ENCODE data around the gene RBSN. TPM values are rescaled to one million over a fixed set of nuclear protein-coding genes. Genes with fewer than 3 reads are reported as not detected.

The RBSN gene
- total RNA-seq, 1 donor = 29.6 TPM

DNA sequence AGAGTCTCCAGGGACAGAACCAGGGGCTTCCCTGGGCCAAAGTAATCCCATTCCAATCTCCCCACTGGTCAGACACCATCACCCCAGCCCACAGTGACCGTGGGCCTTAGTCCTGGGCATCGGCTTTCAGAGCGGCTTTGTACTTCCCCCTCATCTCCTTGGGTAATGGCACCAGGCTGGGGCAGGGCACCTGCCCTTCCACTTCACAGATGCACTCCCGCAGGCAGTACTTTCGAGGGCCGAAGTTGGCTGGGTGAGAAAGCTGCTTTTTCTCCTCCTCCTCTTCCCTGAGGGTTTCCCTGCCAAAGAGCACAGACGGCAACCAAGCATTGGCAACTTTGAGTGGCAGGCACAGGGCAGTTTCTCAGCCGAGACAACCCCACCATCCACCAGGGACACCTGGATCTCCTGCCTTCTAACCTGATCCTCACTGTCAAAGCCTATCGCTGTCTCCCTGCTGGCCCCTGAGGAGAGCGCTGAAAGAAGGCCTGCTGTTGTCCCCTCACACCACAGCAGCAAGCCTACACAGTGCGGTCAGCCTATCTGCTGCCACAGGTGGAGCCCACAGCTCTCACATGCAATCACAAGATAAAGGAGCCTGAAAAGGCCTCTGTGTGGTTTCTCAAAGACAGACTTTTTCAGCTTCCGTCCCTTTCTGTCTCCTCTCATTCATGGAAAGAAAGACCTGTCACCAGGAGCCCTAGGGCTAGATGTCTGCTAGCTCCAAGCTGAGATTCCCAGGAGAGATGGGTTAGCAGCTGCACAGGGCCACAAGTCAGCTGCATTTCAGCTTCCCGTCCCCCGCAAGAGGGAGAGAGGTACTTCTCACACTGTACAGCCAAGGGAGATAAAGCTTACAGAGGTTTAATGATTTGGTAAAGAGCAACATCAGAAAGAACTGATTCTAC lies 46.4 kb downstream of the RBSN start:
- TF ChIP-seq, protein P1, sequence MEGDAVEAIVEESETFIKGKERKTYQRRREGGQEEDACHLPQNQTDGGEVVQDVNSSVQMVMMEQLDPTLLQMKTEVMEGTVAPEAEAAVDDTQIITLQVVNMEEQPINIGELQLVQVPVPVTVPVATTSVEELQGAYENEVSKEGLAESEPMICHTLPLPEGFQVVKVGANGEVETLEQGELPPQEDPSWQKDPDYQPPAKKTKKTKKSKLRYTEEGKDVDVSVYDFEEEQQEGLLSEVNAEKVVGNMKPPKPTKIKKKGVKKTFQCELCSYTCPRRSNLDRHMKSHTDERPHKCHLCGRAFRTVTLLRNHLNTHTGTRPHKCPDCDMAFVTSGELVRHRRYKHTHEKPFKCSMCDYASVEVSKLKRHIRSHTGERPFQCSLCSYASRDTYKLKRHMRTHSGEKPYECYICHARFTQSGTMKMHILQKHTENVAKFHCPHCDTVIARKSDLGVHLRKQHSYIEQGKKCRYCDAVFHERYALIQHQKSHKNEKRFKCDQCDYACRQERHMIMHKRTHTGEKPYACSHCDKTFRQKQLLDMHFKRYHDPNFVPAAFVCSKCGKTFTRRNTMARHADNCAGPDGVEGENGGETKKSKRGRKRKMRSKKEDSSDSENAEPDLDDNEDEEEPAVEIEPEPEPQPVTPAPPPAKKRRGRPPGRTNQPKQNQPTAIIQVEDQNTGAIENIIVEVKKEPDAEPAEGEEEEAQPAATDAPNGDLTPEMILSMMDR (IDR thresholded peaks at IDR 0.05; ENCODE audit: insufficient read depth, low read length) = no peak
- DNase-seq (ENCODE audit: low read depth) = no peak
- H3K4me3 ChIP-seq (ENCODE audit: low read depth, low read length) = no peak overlapping the region

DNA sequence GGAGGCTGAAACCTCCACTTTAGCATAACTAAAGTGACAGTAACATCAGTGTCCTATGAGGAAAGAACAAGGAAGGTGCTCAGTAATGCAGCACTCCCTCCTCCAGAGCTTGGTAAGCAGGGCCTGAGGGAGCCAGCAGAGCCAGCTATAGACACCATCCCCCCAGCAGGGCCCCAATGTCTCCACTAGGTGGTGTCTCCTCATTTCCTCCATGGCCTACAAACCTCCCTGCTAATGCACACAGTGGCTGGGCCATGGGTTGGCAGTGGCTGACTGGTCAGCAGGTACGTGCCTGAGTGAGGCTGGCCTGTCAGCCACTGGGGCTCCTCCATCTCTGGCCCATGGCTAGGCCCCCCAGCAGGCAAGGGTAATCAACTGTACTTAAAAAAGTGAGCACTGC lies 47.4 kb downstream of the RBSN start:
- TF ChIP-seq, protein P1 (IDR thresholded peaks at IDR 0.05; ENCODE audit: insufficient read depth, low read length) = peak; percentile 63

DNA sequence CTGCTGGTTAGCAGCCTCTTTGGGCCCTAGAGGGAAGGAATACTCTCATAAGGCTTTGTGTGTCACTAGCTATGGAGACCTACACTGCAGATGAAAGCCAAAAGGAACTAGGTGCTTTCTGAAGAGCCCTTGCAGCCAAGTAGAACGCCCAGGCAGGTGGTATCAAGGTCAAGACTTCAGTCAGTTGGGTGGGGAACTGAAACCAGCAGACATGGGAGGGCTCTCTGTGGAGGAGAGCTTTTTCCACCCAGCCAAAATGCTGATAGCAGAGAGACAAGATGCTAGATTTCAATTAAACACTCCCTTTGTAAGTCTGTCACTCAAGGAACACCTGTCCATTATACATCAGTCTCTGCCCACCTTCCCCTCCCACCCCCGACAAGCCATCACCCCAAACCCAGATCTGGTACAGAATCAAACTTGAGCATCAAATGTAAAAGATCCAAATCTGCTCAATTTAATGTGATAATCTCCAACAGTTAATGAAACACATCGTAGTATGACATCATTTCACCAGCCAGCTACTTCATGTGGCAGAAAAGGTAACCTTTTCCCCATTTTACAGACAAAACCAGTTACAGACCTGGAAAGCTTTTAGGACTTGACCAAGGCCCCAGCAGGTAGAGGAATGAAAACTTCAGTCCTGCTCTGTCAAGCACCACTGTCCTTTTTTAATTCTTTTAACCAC lies 48.4 kb downstream of the RBSN start:
- H3K4me3 ChIP-seq (ENCODE audit: low read depth, low read length) = no peak overlapping the region
- TF ChIP-seq, protein P1 (IDR thresholded peaks at IDR 0.05; ENCODE audit: insufficient read depth, low read length) = no peak

More for the DNA sequence above, 47.4 kb downstream of the RBSN start:
- peak; percentile 13 for DNase-seq (ENCODE audit: low read depth)
- H3K4me3 ChIP-seq (ENCODE audit: low read depth, low read length) = no peak overlapping the region

DNA sequence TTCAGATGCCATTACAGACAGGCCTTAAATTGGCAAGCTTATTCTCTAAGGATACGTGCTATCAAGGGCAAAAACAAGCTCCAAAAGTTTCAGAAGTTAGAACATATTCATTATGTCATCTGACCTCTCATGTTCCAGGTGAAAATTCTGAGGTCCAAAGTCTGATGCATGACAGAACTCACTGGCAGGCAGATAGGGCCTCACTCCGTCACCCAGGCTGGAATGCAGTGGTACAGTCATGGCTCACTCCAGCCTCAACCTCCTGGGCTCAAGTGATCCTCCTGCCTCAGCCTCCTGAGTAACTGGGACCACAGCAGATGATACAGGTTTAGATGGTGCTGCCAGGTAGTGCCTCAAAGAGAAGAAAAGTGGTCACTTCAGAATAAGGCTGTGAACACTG lies 49.4 kb downstream of the RBSN start:
- no peak for DNase-seq (ENCODE audit: low read depth)
- H3K4me3 ChIP-seq (ENCODE audit: low read depth, low read length) = no peak overlapping the region
- TF ChIP-seq, protein P1 (IDR thresholded peaks at IDR 0.05; ENCODE audit: insufficient read depth, low read length) = no peak

More for the DNA sequence above, 48.4 kb downstream of the RBSN start:
- DNase-seq (ENCODE audit: low read depth) = no peak

DNA sequence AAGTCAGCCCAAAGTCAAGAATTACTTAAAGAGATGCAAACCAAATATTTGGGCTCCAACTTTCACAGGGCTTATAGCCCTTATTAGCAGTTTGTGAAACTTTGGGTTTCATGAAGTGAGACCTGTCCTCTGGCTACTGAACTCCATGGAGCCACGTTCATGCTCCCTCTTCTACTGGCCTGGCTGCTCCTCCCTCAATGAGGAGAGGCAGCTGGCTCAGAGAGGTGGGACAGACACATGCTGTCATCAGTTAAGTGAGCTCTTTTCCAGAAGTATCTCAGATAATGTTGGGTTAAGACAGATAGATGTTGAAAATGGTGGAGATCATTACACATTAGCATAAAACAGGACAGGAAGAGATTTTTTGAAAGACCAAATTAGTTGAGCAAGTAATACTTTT lies 53.3 kb downstream of the RBSN start:
- TF ChIP-seq, protein P1 (IDR thresholded peaks at IDR 0.05; ENCODE audit: insufficient read depth, low read length) = no peak
- no peak overlapping the region for H3K4me3 ChIP-seq (ENCODE audit: low read depth, low read length)
- no peak for DNase-seq (ENCODE audit: low read depth)

DNA sequence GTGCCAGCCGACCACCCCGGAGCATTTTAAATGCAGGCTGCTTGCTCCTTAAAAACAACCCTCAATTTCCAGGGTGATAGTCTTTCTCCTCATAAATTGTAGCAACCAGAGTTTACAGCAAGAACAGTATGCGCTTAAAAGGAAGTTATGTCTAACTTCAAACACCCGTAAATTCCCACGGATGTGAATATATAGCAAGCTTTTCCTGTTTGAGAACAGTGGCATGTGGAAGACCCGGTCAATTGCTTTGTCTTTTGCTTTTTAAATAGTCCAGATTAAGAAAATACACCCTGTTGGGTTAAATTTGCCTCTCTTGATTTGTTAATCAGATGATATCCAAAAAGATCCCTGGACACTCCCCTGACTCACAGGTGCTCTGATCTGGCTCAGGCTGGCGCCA lies 54.6 kb downstream of the RBSN start:
- TF ChIP-seq, protein P1 (IDR thresholded peaks at IDR 0.05; ENCODE audit: insufficient read depth, low read length) = no peak
- DNase-seq (ENCODE audit: low read depth) = no peak
- no peak overlapping the region for H3K4me3 ChIP-seq (ENCODE audit: low read depth, low read length)
